HG03469 (cell line): Measurements from ENCODE around the gene MT1G.
"Not testable (repeated sequence)": the region's sequence is repeated elsewhere in the genome, so short reads cannot be mapped to it uniquely, and the experiment has no call there.

Experiments
- ATAC-seq: cut with Tn5 transposase; IDR thresholded peaks from one replicate; pipeline ENCODE4 v1.9.1; 2021; ENCODE audit warnings: mild to moderate bottlenecking, moderate library complexity, moderate number of reproducible peaks; ENCODE audit not compliant: unreplicated experiment

Gene MT1G

GRCh38 chr16:56637814-56638750 is 29.8 kb downstream of the MT1G start, which contains the start of gene MT1A:
Gene MT1A (plus strand): TSS chr16:56638666. CDS start chr16:56638739, 73 bp downstream.
- no peak for ATAC-seq

- no peak for ATAC-seq
Measured at GRCh38 chr16:56636616-56637413, 31.1 kb downstream of the MT1G start.

DNA sequence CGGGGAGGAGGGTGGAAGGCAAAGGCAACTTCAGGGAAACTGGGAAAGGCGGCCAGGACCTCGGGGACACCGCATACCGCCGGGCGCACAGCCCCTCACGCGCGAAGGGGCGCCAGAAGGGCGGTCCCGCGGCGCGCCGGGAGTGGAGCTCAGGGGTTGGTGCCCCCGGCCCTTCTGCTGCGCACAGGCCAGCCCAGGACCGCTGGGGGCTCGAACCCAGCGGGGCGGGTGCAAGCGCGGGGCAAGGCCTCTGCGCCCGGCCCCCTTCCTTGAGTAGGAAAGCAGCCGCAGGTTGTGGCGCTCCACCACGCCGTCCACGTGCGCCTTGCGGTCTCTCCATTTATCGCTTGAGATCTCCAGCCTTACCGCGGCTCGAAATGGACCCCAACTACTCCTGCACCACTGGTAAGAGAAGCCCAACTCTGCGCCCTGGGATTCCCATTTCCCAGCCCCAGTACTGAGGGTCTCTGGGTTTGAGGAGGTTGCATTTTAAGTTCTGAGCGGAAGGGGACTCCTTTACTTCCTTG is 32.4 kb downstream of the MT1G start:
- ATAC-seq: no peak

GRCh38 chr16:56634715-56635440 is 33.0 kb downstream of the MT1G start:
- no peak for ATAC-seq

- no peak for ATAC-seq
Measured at GRCh38 chr16:56633535-56633934, 34.3 kb downstream of the MT1G start.

GRCh38 chr16:56632848-56633365 is 35.0 kb downstream of the MT1G start:
- no peak for ATAC-seq

DNA sequence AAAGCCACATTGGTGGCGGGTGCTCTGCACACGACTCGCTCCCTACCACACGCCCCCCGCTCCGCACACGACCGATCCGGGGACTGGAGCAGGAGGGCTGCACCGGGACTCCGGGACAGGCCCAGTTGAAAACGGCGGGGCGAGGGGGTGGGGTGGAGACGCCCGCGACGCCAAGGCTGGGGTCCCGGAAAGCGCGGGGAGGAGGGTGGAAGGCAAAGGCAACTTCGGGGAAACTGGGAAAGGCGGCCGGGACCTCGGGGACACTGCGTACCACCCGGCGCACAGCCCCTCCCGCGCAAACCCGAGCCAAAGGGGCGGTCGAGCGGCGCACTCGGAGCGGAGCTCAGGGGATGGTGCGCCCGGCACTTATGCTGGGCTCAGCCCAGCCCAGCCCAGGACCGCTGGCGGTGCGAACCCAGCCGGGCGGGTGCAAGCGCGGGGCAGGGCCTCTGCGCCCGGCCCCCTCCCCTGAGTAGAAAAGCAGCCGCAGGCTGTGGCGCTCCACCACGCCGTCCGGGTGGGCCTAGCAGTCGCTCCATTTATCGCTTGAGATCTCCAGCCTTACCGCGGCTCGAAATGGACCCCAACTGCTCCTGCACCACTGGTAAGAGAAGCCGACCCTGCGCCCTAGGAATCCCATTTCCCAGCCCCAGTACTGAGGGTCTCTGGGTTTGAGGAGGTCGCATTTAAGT is 35.6 kb downstream of the MT1G start, which contains the start of gene MT1M:
Gene MT1M, plus strand, starts transcription at position 504 of the 692 bp plus-strand sequence. Its CDS starts 73 bp downstream, at position 577.
- no peak for ATAC-seq

- no peak for ATAC-seq
Measured at GRCh38 chr16:56631832-56632155, 36.1 kb downstream of the MT1G start.

- no peak for ATAC-seq
Measured at GRCh38 chr16:56631197-56631596, 36.7 kb downstream of the MT1G start.

- peak; percentile 78 for ATAC-seq
Measured at GRCh38 chr16:56630134-56630533, 37.7 kb downstream of the MT1G start.

DNA sequence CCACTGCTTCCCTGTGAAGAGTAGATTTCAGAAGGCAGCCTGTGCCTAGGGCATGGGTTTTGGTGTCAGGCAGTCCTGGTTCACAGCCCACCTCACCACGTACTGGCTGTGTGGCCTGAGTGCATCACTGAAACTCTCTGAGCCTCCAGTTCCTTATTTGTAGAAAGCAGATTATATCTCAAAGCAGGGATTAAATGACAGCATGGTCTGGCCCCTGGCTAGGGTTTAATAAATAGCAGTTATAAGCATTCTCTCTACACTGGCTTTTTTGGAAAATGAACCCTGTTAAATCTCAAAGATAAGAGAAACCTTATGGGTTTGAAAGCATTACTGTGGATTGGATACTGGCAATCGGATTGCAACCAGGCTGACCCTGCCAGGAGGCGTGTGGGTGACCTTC is 38.3 kb downstream of the MT1G start:
- ATAC-seq: no peak

- ATAC-seq: no peak
Measured at GRCh38 chr16:56628486-56629350, 39.1 kb downstream of the MT1G start.

DNA sequence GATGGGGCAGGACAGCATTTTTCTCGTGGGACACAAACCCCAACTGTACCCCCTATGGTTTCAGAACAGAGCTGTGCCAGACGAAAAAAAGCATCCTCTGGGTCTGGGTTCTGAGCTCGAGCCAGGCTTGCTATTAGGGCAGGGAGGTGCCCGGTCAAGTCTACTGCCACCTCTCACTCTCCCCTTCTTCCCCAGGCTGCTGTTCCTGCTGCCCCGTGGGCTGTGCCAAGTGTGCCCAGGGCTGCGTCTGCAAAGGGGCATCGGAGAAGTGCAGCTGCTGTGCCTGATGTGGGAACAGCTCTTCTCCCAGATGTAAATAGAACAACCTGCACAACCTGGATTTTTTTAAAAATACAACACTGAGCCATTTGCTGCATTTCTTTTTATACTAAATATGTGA is 41.2 kb downstream of the MT1G start:
- ATAC-seq: no peak

DNA sequence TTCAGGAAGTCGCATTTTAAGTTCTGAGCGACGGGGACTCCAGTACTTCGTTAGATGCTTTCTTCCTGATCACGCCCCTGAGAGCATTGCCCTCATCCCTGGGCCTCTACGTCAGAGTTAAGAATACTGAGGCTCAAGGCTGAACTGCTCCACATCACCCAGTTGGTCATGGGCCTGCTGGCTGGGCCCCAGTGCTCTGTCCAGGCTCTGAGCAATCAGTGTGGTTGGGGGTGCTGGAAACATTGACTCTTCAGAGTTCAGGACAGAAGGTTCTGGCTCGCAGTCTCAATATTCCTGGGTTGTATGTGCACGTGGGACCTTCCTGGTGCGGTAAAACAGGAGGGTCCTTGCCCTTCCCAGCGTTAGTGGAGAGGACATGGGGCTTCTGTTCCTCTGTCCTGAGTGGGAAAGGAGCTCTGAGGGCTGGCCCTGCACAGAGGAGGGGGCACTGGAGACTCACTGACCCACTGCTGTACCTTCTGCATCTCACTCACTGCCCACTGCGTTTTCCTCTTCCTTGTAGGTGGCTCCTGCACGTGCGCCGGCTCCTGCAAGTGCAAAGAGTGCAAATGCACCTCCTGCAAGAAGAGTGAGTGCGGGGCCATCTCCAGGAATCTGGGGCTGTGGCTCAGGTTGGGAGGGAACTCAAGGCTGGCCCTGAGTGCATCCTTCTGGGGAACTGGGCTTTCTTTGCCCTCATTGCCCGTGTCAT is 41.8 kb downstream of the MT1G start:
- ATAC-seq: no peak

GRCh38 chr16:56625140-56625942 is 42.5 kb downstream of the MT1G start, which contains the start of gene MT1E:
Gene MT1E (plus strand): TSS chr16:56625781. CDS start chr16:56625852, 71 bp downstream.
- ATAC-seq: no peak

- ATAC-seq: no peak
Measured at GRCh38 chr16:56623637-56624036, 44.2 kb downstream of the MT1G start.

DNA sequence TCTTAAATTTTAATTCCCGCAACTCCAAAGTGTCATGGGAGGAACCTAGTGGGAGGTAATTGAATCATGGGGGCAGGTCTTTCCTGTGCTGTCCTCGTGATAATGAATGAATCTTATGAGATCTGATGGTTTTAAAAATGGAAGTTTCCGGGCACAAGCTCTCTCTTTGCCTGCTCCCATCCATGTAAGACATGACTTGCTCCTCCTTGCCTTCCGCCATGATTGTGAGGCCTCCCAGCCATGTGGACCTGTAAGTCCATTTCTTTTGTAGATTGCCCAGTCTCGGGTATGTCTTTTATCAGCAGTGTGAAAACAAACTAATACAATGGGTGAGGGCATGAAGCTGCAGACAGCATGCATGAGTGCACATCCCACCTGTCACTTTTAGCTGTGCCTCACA is 44.7 kb downstream of the MT1G start:
- ATAC-seq: not testable (repeated sequence)
